ENCODE data around the gene UBE2G2.

DNA sequence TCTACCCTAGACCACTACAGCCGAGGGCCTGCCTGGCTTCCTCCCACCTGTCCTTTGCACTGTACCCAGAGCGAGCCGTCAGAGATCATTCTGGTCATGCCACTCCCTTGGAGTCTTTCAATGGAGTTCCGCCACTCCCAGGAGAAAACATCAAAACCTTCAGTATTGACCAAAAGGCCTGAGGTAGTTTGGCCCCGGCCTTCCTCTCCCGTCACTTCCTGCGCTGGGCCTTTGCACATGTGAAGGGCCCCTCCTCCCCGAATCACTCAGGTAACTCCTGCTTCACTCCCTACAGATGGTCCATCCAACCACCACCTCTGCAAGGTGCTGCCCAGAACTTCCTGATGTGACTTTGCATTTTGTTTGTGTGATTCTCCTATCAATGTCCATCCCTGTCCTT is 26.6 kb downstream of the UBE2G2 start:
- TF ChIP-seq, protein P1, sequence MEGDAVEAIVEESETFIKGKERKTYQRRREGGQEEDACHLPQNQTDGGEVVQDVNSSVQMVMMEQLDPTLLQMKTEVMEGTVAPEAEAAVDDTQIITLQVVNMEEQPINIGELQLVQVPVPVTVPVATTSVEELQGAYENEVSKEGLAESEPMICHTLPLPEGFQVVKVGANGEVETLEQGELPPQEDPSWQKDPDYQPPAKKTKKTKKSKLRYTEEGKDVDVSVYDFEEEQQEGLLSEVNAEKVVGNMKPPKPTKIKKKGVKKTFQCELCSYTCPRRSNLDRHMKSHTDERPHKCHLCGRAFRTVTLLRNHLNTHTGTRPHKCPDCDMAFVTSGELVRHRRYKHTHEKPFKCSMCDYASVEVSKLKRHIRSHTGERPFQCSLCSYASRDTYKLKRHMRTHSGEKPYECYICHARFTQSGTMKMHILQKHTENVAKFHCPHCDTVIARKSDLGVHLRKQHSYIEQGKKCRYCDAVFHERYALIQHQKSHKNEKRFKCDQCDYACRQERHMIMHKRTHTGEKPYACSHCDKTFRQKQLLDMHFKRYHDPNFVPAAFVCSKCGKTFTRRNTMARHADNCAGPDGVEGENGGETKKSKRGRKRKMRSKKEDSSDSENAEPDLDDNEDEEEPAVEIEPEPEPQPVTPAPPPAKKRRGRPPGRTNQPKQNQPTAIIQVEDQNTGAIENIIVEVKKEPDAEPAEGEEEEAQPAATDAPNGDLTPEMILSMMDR (conservative IDR thresholded peaks at IDR 0.05 in 1 of 2, IDR thresholded peaks at IDR 0.05 in 1 of 2; ENCODE audit: low read depth in 1 of 2, low read length in 2 of 2): no peak
- TF ChIP-seq EZH2 (IDR thresholded peaks at IDR 0.05; ENCODE audit: low read length, missing control alignments): no peak

All from fibroblast of lung (primary cell).